HUES6 (cell line): ENCODE measurements around the gene KLK5.
A peak's percentile ranks its signal among the peaks of the same experiment; 100 is the strongest.
"Not testable (repeated sequence)": the region's sequence is repeated elsewhere in the genome, so short reads cannot be mapped to it uniquely, and the experiment has no call there.

ENCODE experiments used
- H3K27ac ChIP-seq: 2 replicates; pipeline ENCODE4 v1.7.0; 2013; ENCODE audit warnings: low read depth, mild to moderate bottlenecking, low read length, inconsistent platforms
- H3K27me3 ChIP-seq: 2 replicates; pipeline ENCODE4 v1.6.1; 2013; ENCODE audit warnings: low read length; ENCODE audit not compliant: control insufficient read depth, insufficient read depth
- H3K36me3 ChIP-seq: 2 replicates; pipeline ENCODE4 v1.6.1; 2013; ENCODE audit warnings: low read length; ENCODE audit not compliant: control insufficient read depth, insufficient read depth
- H3K4me1 ChIP-seq: 2 replicates; pipeline ENCODE4 v1.6.1; 2013; ENCODE audit warnings: low read length; ENCODE audit not compliant: control insufficient read depth, insufficient read depth
- H3K4me3 ChIP-seq: 2 replicates; pipeline ENCODE4 v1.5.1; 2013; ENCODE audit warnings: low read depth, low read length
- H3K9ac ChIP-seq: one replicate; pipeline ENCODE4 v1.6.1; 2013; ENCODE audit warnings: mild to moderate bottlenecking, low read length
- H3K9me3 ChIP-seq: 2 replicates; pipeline ENCODE4 v1.6.1; 2013; ENCODE audit warnings: low read depth, low read length; ENCODE audit not compliant: control insufficient read depth, insufficient read depth

Gene KLK5

GRCh38 chr19:50952910-50953309 is at the start of gene KLK5:
TSS of gene KLK5 (minus strand) at chr19:50953038. CDS start at chr19:50952657, 381 bp downstream.
- Histone ChIP-seq H3K27ac (no peak within 1 kb of the TSS), H3K4me3 (no peak within 1 kb of the TSS), H3K4me1 (peaks cover 5% of the 10 kb centered on the region), H3K27me3 (peaks cover 5% of the 10 kb centered on the region; the same call in 1 of the 2 replicates), H3K9me3 (no peaks in the 10 kb centered on the region), H3K9ac (no peak within 1 kb of the TSS), H3K36me3 (no peaks in the 10 kb centered on the region)

GRCh38 chr19:51002089-51002532 is 49.3 kb upstream of the KLK5 start:
- Histone ChIP-seq H3K27me3 (peaks cover 24% of the 10 kb centered on the region), H3K9ac (peak overlapping the region; percentile 9), H3K36me3 (no peaks in the 10 kb centered on the region), H3K4me3 (peak overlapping the region; percentile 59), H3K9me3 (no peaks in the 10 kb centered on the region), H3K4me1 (peaks cover 25% of the 10 kb centered on the region), H3K27ac (no peak overlapping the region)

GRCh38 chr19:51001515-51001914 is 48.7 kb upstream of the KLK5 start, which contains the start of gene KLK8:
TSS of gene KLK8 (minus strand) at chr19:51001604. CDS start at chr19:51001167, 437 bp downstream.
- no peaks in the 10 kb centered on the region for H3K9me3 ChIP-seq
- peak within 1 kb of the TSS; percentile 59 for H3K4me3 ChIP-seq
- H3K27ac ChIP-seq, result no peak within 1 kb of the TSS
- H3K27me3 ChIP-seq, result peaks cover 27% of the 10 kb centered on the region
- H3K36me3 ChIP-seq, result no peaks in the 10 kb centered on the region
- H3K4me1 ChIP-seq, result peaks cover 25% of the 10 kb centered on the region
- H3K9ac ChIP-seq, result peak within 1 kb of the TSS; percentile 9

GRCh38 chr19:51000981-51001380 is 48.1 kb upstream of the KLK5 start:
- H3K36me3 ChIP-seq, result no peaks in the 10 kb centered on the region
- H3K27ac ChIP-seq, result no peak overlapping the region
- H3K4me3 ChIP-seq, result peak overlapping the region; percentile 59
- H3K4me1 ChIP-seq, result peaks cover 25% of the 10 kb centered on the region
- H3K9me3 ChIP-seq, result no peaks in the 10 kb centered on the region
- H3K27me3 ChIP-seq, result peaks cover 29% of the 10 kb centered on the region
- H3K9ac ChIP-seq, result no peak overlapping the region

- Histone ChIP-seq H3K4me3 (peak overlapping the region; percentile 59), H3K27me3 (peaks cover 32% of the 10 kb centered on the region), H3K27ac (no peak overlapping the region), H3K9me3 (no peaks in the 10 kb centered on the region), H3K9ac (no peak overlapping the region), H3K4me1 (peaks cover 25% of the 10 kb centered on the region), H3K36me3 (no peaks in the 10 kb centered on the region)
Measured at GRCh38 chr19:51000426-51000825, 47.6 kb upstream of the KLK5 start.

- Histone ChIP-seq H3K9me3 (no peaks in the 10 kb centered on the region), H3K4me1 (peaks cover 25% of the 10 kb centered on the region), H3K36me3 (no peaks in the 10 kb centered on the region)
Measured at GRCh38 chr19:50998686-50999085, 45.8 kb upstream of the KLK5 start.

GRCh38 chr19:50998061-50998460 is 45.2 kb upstream of the KLK5 start:
- Histone ChIP-seq H3K4me3 (no peak overlapping the region), H3K27me3 (peaks cover 32% of the 10 kb centered on the region), H3K27ac (no peak overlapping the region), H3K9ac (no peak overlapping the region), H3K36me3 (no peaks in the 10 kb centered on the region), H3K9me3 (no peaks in the 10 kb centered on the region), H3K4me1 (peaks cover 22% of the 10 kb centered on the region)

More at GRCh38 chr19:50998686-50999085, 45.8 kb upstream of the KLK5 start:
- H3K4me3 ChIP-seq, result no peak overlapping the region
- peaks cover 32% of the 10 kb centered on the region for H3K27me3 ChIP-seq
- no peak overlapping the region for H3K9ac ChIP-seq
- H3K27ac ChIP-seq, result no peak overlapping the region

GRCh38 chr19:50994129-50994528 is 41.3 kb upstream of the KLK5 start:
- Histone ChIP-seq H3K4me1 (no peaks in the 10 kb centered on the region), H3K9me3 (no peaks in the 10 kb centered on the region), H3K27ac (no peak overlapping the region), H3K36me3 (no peaks in the 10 kb centered on the region), H3K9ac (no peak overlapping the region), H3K4me3 (no peak overlapping the region), H3K27me3 (peaks cover 39% of the 10 kb centered on the region)

GRCh38 chr19:50992666-50993035 is 39.8 kb upstream of the KLK5 start:
- no peak overlapping the region for H3K4me3 ChIP-seq
- H3K4me1 ChIP-seq, result no peaks in the 10 kb centered on the region
- H3K27ac ChIP-seq, result no peak overlapping the region
- no peak overlapping the region for H3K9ac ChIP-seq
- H3K36me3 ChIP-seq, result no peaks in the 10 kb centered on the region
- H3K27me3 ChIP-seq, result peaks cover 41% of the 10 kb centered on the region
- no peaks in the 10 kb centered on the region for H3K9me3 ChIP-seq

GRCh38 chr19:50984416-50984815 is 31.6 kb upstream of the KLK5 start:
- Histone ChIP-seq H3K27me3 (peaks cover 53% of the 10 kb centered on the region), H3K4me1 (peaks cover 13% of the 10 kb centered on the region; the same call in 1 of the 2 replicates), H3K4me3 (peak overlapping the region; percentile 52; the same call in 1 of the 2 replicates)
- not testable (repeated sequence) for H3K36me3 ChIP-seq, H3K9ac ChIP-seq, H3K27ac ChIP-seq, H3K9me3 ChIP-seq

- Histone ChIP-seq H3K27me3 (peaks cover 48% of the 10 kb centered on the region), H3K4me3 (peak within 1 kb of the TSS; percentile 52; the same call in 1 of the 2 replicates), H3K36me3 (no peaks in the 10 kb centered on the region), H3K9me3 (no peaks in the 10 kb centered on the region; the same call in 1 of the 2 replicates), H3K4me1 (peaks cover 20% of the 10 kb centered on the region; the same call in 1 of the 2 replicates), H3K27ac (no peak within 1 kb of the TSS), H3K9ac (no peak within 1 kb of the TSS)
Measured at GRCh38 chr19:50983625-50984292, 30.9 kb upstream of the KLK5 start, which contains the start of gene KLK7. TSS of gene KLK7 (minus strand) at chr19:50983917. CDS start at chr19:50982399, 1,518 bp downstream.
